ENCODE results near the gene ECHDC3. TPM values are rescaled to one million over a fixed set of nuclear protein-coding genes. Genes with fewer than 3 reads are reported as not detected.
A peak's percentile ranks its signal among the peaks of the same experiment; 100 is the strongest.

The ECHDC3 gene
- total and polyA plus RNA-seq, 2 of the 13 experiments (the other 11 are each of a cell fraction or from before 2014, with no cell fraction given): not detected

DNA sequence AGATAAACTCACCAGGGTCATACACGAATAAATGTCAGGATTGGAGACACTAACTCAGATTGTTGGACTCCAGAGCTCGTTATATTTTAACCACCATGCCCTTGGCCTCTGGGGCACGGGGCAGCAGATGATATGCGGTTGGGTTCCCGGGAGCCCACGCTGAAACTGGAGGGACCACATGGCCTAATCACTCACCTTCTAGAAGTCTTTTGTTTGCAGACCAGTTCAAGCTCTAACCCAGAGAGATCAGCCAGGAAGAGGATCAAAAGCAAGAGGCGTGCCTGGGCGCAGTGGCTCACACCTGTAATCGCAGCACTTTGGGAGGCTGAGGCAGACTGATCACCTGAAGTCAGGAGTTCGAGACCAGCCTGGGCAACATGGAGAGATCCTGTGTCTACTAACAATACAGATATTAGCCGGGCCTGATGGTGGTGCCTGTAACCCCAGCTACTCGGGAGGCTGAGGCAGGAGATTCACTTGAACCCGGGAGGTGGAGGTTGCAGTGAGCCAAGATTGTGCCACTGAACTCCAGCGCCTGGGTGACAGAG lies 42.6 kb upstream of the ECHDC3 start (continued):
- no peak; the same call in 1 of the 2 replicates for TF ChIP-seq ZFP82 (CRISPR knock-in tag; IDR thresholded peaks at IDR 0.05; ENCODE audit: borderline replicate concordance)
- TF ChIP-seq NFRKB (IDR thresholded peaks at IDR 0.05): no peak
- TF ChIP-seq, protein P1, sequence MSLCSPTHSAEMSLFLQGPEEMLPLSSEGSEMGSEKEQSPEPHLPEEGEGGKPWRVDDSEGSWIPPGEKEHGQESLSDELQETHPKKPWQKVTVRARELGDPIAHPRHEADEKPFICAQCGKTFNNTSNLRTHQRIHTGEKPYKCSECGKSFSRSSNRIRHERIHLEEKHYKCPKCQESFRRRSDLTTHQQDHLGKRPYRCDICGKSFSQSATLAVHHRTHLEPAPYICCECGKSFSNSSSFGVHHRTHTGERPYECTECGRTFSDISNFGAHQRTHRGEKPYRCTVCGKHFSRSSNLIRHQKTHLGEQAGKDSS (CRISPR knock-in tag; IDR thresholded peaks at IDR 0.05; ENCODE audit: borderline replicate concordance, low read depth): peak; percentile 57
- TF ChIP-seq, protein P2, sequence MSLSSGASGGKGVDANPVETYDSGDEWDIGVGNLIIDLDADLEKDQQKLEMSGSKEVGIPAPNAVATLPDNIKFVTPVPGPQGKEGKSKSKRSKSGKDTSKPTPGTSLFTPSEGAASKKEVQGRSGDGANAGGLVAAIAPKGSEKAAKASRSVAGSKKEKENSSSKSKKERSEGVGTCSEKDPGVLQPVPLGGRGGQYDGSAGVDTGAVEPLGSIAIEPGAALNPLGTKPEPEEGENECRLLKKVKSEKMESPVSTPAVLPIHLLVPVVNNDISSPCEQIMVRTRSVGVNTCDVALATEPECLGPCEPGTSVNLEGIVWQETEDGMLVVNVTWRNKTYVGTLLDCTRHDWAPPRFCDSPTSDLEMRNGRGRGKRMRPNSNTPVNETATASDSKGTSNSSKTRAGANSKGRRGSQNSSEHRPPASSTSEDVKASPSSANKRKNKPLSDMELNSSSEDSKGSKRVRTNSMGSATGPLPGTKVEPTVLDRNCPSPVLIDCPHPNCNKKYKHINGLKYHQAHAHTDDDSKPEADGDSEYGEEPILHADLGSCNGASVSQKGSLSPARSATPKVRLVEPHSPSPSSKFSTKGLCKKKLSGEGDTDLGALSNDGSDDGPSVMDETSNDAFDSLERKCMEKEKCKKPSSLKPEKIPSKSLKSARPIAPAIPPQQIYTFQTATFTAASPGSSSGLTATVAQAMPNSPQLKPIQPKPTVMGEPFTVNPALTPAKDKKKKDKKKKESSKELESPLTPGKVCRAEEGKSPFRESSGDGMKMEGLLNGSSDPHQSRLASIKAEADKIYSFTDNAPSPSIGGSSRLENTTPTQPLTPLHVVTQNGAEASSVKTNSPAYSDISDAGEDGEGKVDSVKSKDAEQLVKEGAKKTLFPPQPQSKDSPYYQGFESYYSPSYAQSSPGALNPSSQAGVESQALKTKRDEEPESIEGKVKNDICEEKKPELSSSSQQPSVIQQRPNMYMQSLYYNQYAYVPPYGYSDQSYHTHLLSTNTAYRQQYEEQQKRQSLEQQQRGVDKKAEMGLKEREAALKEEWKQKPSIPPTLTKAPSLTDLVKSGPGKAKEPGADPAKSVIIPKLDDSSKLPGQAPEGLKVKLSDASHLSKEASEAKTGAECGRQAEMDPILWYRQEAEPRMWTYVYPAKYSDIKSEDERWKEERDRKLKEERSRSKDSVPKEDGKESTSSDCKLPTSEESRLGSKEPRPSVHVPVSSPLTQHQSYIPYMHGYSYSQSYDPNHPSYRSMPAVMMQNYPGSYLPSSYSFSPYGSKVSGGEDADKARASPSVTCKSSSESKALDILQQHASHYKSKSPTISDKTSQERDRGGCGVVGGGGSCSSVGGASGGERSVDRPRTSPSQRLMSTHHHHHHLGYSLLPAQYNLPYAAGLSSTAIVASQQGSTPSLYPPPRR (CRISPR knock-in tag; IDR thresholded peaks at IDR 0.05; ENCODE audit: borderline replicate concordance): peak; percentile 96
- TF ChIP-seq ZNF460 (CRISPR knock-in tag; IDR thresholded peaks at IDR 0.05; ENCODE audit: borderline replicate concordance): peak; percentile 92; the same call in 1 of the 2 replicates
- no peak for TF ChIP-seq NFYC (CRISPR knock-in tag; IDR thresholded peaks at IDR 0.05)
- no peak for TF ChIP-seq ZNF10 (CRISPR knock-in tag; IDR thresholded peaks at IDR 0.05; ENCODE audit: borderline replicate concordance, low read depth)
- TF ChIP-seq HCFC1 (IDR thresholded peaks at IDR 0.05; ENCODE audit: low read depth, low read length): no peak
- TF ChIP-seq, protein P3, sequence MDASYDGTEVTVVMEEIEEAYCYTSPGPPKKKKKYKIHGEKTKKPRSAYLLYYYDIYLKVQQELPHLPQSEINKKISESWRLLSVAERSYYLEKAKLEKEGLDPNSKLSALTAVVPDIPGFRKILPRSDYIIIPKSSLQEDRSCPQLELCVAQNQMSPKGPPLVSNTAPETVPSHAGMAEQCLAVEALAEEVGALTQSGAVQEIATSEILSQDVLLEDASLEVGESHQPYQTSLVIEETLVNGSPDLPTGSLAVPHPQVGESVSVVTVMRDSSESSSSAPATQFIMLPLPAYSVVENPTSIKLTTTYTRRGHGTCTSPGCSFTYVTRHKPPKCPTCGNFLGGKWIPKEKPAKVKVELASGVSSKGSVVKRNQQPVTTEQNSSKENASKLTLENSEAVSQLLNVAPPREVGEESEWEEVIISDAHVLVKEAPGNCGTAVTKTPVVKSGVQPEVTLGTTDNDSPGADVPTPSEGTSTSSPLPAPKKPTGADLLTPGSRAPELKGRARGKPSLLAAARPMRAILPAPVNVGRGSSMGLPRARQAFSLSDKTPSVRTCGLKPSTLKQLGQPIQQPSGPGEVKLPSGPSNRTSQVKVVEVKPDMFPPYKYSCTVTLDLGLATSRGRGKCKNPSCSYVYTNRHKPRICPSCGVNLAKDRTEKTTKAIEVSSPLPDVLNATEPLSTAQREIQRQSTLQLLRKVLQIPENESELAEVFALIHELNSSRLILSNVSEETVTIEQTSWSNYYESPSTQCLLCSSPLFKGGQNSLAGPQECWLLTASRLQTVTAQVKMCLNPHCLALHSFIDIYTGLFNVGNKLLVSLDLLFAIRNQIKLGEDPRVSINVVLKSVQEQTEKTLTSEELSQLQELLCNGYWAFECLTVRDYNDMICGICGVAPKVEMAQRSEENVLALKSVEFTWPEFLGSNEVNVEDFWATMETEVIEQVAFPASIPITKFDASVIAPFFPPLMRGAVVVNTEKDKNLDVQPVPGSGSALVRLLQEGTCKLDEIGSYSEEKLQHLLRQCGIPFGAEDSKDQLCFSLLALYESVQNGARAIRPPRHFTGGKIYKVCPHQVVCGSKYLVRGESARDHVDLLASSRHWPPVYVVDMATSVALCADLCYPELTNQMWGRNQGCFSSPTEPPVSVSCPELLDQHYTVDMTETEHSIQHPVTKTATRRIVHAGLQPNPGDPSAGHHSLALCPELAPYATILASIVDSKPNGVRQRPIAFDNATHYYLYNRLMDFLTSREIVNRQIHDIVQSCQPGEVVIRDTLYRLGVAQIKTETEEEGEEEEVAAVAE (CRISPR knock-in tag; IDR thresholded peaks at IDR 0.05; ENCODE audit: borderline replicate concordance): no peak
- TF ChIP-seq, protein P4, sequence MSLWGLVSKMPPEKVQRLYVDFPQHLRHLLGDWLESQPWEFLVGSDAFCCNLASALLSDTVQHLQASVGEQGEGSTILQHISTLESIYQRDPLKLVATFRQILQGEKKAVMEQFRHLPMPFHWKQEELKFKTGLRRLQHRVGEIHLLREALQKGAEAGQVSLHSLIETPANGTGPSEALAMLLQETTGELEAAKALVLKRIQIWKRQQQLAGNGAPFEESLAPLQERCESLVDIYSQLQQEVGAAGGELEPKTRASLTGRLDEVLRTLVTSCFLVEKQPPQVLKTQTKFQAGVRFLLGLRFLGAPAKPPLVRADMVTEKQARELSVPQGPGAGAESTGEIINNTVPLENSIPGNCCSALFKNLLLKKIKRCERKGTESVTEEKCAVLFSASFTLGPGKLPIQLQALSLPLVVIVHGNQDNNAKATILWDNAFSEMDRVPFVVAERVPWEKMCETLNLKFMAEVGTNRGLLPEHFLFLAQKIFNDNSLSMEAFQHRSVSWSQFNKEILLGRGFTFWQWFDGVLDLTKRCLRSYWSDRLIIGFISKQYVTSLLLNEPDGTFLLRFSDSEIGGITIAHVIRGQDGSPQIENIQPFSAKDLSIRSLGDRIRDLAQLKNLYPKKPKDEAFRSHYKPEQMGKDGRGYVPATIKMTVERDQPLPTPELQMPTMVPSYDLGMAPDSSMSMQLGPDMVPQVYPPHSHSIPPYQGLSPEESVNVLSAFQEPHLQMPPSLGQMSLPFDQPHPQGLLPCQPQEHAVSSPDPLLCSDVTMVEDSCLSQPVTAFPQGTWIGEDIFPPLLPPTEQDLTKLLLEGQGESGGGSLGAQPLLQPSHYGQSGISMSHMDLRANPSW (CRISPR knock-in tag; IDR thresholded peaks at IDR 0.05; ENCODE audit: borderline replicate concordance): 0 out of 2 replicates have a peak, but pooled peaks have one; percentile 54
- peak; percentile 40; the same call in 1 of the 2 replicates for TF ChIP-seq ZNF124 (CRISPR knock-in tag; IDR thresholded peaks at IDR 0.05)
- TF ChIP-seq RXRA (CRISPR knock-in tag; IDR thresholded peaks at IDR 0.05): peak; percentile 95
- TF ChIP-seq ZNF547 (CRISPR knock-in tag; IDR thresholded peaks at IDR 0.05): peak; percentile 70
- TF ChIP-seq SUZ12 (IDR thresholded peaks at IDR 0.05; ENCODE audit: low read depth, low read length): no peak
- TF ChIP-seq ZNF160 (CRISPR knock-in tag; IDR thresholded peaks at IDR 0.05): no peak; the same call in 1 of the 2 replicates
- TF ChIP-seq MEIS2 (CRISPR knock-in tag; IDR thresholded peaks at IDR 0.05): peak; percentile 87; the same call in 1 of the 2 replicates
- TF ChIP-seq IKZF4 (CRISPR knock-in tag; IDR thresholded peaks at IDR 0.05; ENCODE audit: borderline replicate concordance, low read depth, not compliant biosample characterization): peak; percentile 36

All from HepG2 (cell line).